Stimulated activated CD4-positive, alpha-beta T cell treated with anti-CD3 and anti-CD28 coated beads, Interleukin-2, amount 100 ng/mL, for 4 hours (primary cell): ENCODE measurements around the gene RAVER2.

ENCODE experiments used
- DNase-seq: peaks from one replicate; pipeline ENCODE4 v3.0.0-alpha.2; 2020; ENCODE audit warnings: low read depth

RAVER2 gene

GRCh38 chr1:64878090-64878489 is 133.2 kb downstream of the RAVER2 start:
- DNase-seq: no peak

GRCh38 chr1:64878931-64879611 is 134.2 kb downstream of the RAVER2 start:
- no peak for DNase-seq

DNA sequence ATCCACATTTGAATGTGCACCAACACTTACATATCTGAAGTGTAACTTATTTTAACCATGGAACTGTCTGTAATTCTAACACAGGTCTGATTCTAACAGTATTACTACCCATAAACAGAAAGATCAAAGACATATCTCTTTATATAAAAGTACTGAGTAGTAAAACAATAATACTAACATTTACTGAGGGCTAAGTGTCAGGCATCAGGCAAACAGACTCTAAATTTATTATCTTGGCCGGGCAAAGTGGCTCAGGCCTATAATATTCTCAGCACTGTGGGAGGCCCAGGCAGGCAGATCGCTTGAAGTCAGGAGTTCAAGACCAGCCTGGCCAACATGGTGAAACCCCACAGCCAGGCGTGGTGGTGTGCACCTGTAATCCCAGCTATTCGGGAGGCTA is 135.6 kb downstream of the RAVER2 start:
- no peak for DNase-seq

DNA sequence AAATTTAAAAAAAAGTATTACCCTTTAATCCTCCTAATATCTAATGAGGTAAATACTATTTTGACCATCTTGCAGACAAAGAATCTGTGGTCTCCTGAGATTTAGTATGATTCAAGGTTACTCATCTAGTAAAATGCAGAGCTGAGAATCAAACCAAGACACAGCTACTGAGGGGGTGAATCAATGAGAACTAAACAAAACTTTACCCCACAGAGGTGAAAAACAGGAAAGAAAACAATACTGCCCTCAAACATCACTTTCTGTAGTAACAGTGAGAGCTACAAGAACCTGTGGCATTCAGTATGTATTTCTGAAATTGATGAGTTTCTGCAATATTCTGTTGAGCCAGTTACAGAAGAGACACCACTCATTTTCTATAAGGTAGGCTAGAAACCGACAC is 136.4 kb downstream of the RAVER2 start:
- DNase-seq: no peak
